ENCODE measurements around the gene PTPRG. TPM values are rescaled to one million over a fixed set of nuclear protein-coding genes. Genes with fewer than 3 reads are reported as not detected.

Gene PTPRG
- total RNA-seq, 1 donor from 2014 or later: 0.22 TPM

DNA sequence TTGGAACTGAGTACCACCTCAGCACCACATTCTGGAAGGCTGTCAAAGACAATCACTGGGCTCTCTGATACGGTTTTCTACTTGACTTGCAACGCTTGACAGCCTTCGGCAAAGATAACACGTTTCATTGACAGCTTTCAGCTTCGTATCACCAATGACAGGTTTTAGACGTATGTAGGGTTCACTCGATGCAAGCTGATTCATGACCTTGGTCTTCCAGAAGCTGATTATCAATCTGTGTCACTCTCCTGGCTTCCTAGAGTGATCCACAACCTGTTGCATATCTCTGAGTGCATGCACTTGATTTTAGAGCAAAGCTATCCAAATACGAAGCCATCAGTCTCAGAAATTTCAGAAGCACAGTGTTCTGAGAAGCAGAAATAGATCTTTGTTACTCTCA is 430.3 kb downstream of the PTPRG start:
- intact Hi-C loops (cut with micrococcal nuclease): no loop called here
- POLR2A ChIA-PET: no interaction called here
- no peaks in the 10 kb centered on the region for H3K36me3 Mint-ChIP-seq (ENCODE audit: low read depth)
- ATAC-seq (ENCODE audit: low read depth) (no peak), DNase-seq (no peak)
- H3K9me3 Mint-ChIP-seq: no peaks in the 10 kb centered on the region
- no peak overlapping the region for H3K27ac Mint-ChIP-seq
- TF ChIP-seq, protein P1, sequence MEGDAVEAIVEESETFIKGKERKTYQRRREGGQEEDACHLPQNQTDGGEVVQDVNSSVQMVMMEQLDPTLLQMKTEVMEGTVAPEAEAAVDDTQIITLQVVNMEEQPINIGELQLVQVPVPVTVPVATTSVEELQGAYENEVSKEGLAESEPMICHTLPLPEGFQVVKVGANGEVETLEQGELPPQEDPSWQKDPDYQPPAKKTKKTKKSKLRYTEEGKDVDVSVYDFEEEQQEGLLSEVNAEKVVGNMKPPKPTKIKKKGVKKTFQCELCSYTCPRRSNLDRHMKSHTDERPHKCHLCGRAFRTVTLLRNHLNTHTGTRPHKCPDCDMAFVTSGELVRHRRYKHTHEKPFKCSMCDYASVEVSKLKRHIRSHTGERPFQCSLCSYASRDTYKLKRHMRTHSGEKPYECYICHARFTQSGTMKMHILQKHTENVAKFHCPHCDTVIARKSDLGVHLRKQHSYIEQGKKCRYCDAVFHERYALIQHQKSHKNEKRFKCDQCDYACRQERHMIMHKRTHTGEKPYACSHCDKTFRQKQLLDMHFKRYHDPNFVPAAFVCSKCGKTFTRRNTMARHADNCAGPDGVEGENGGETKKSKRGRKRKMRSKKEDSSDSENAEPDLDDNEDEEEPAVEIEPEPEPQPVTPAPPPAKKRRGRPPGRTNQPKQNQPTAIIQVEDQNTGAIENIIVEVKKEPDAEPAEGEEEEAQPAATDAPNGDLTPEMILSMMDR (IDR thresholded peaks at IDR 0.05): no peak
- CTCF ChIA-PET: no interaction called here
- H3K4me3 Mint-ChIP-seq: no peak overlapping the region
- H3K4me1 Mint-ChIP-seq: no peaks in the 10 kb centered on the region
- H3K27me3 Mint-ChIP-seq: no peaks in the 10 kb centered on the region

DNA sequence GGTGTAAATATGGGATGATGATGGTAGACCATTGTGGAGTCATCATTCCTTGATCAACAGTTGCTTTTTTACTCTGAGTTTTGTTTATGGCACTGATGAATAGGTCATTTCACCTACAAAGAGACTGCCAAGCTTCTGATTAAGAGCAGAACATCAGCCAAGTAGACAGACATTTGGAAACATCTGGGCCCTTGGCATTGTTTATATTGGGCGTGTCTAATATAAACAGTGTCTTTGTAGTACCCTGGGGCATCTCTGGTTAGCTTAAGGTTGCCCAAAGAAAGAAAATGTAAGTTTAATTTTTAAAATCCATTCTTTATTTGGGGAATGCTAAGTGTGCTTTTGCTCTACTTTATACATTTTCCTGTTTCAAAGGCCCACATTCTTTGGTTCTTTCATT is 435.0 kb downstream of the PTPRG start:
- intact Hi-C loops (cut with micrococcal nuclease): no loop called here
- no peak for ATAC-seq (ENCODE audit: low read depth)
- ChIA-PET CTCF (no interaction called here), POLR2A (no interaction called here)
- TF ChIP-seq, protein P1 (IDR thresholded peaks at IDR 0.05): no peak
- no peaks in the 10 kb centered on the region for H3K36me3 Mint-ChIP-seq (ENCODE audit: low read depth)
- DNase-seq: no peak
- H3K4me1 Mint-ChIP-seq: no peaks in the 10 kb centered on the region
- no peaks in the 10 kb centered on the region for H3K27me3 Mint-ChIP-seq
- no peak overlapping the region for H3K4me3 Mint-ChIP-seq
- H3K27ac Mint-ChIP-seq: no peak overlapping the region
- no peaks in the 10 kb centered on the region for H3K9me3 Mint-ChIP-seq

DNA sequence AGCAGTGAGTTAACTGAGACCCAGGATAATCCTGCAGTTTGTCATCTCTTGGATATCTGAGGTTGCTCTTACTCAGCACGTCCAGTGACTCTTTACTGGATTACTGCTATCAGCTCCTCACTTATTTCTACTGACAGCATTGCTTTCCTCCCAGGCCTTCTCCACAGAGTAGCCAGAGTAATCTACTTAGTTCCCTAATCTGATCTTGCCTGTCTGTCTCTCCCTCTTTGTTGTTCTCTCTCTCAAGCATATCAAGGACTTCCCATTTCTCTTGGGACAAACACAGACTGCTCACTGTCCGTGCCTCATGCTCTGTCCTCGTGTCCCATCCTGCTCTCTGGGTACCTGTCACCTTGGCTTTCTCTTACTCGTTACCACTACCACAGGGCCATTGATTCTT is 435.7 kb downstream of the PTPRG start:
- no peaks in the 10 kb centered on the region for H3K9me3 Mint-ChIP-seq
- intact Hi-C loops (cut with micrococcal nuclease): no loop called here
- POLR2A ChIA-PET: no interaction called here
- TF ChIP-seq, protein P1 (IDR thresholded peaks at IDR 0.05): no peak
- CTCF ChIA-PET: no interaction called here
- H3K27me3 Mint-ChIP-seq: no peaks in the 10 kb centered on the region
- H3K27ac Mint-ChIP-seq: no peak overlapping the region
- ATAC-seq (ENCODE audit: low read depth) (no peak), DNase-seq (no peak)
- H3K4me1 Mint-ChIP-seq: no peaks in the 10 kb centered on the region
- no peaks in the 10 kb centered on the region for H3K36me3 Mint-ChIP-seq (ENCODE audit: low read depth)
- no peak overlapping the region for H3K4me3 Mint-ChIP-seq

DNA sequence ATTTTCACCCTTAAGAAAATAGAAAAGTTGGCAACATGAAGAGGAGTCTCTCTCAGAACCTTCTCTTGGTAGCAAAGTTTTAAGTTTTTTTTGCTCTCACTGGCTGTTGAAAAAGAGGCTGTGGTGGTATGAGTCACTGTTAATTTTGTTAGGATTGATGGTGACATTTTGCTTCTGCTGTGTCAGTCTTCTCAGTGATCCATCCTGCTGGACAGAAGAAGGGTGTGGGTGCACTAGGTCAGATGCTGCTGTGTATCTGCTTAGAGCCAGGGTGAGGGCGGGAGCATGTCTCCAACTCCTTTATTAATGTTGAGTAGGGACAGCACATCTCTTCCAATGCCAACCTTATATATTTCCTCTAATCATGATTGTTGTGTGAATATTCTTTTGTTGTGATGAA is 442.5 kb downstream of the PTPRG start:
- no peak for DNase-seq
- TF ChIP-seq, protein P1 (IDR thresholded peaks at IDR 0.05): no peak
- Mint-ChIP-seq H3K36me3 (ENCODE audit: low read depth) (no peaks in the 10 kb centered on the region), H3K27me3 (no peaks in the 10 kb centered on the region), H3K4me1 (no peaks in the 10 kb centered on the region), H3K9me3 (peaks cover 2% of the 10 kb centered on the region), H3K27ac (no peak overlapping the region), H3K4me3 (no peak overlapping the region)
- CTCF ChIA-PET: no interaction called here
- no peak for ATAC-seq (ENCODE audit: low read depth)
- intact Hi-C loops (cut with micrococcal nuclease): no loop called here
- POLR2A ChIA-PET: no interaction called here

DNA sequence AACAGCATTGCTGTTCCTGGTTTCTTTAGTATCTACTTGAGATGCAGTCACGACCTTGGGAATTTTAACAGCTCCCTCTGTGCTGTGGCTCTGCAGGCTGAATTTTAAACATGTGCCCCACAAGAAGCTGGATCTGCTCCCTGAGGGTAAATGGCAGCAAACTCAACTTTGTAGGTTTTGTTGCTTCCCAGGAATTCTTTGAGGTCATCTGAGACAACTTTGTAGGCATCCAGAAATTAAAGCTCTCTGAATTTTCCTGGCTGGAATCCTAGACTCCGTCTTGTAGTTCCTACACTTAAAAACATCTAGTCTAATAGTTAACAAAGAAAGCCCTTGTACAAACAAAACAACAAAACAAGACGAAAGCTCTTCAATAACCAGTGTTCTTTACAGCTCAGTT is 445.7 kb downstream of the PTPRG start:
- no peak for ATAC-seq (ENCODE audit: low read depth)
- no peaks in the 10 kb centered on the region for H3K4me1 Mint-ChIP-seq
- TF ChIP-seq, protein P1 (IDR thresholded peaks at IDR 0.05): no peak
- no peak for DNase-seq
- intact Hi-C loops (cut with micrococcal nuclease): no loop called here
- no peaks in the 10 kb centered on the region for H3K36me3 Mint-ChIP-seq (ENCODE audit: low read depth)
- H3K27ac Mint-ChIP-seq: no peak overlapping the region
- peaks cover 2% of the 10 kb centered on the region for H3K9me3 Mint-ChIP-seq
- CTCF ChIA-PET: no interaction called here
- no peak overlapping the region for H3K4me3 Mint-ChIP-seq
- POLR2A ChIA-PET: no interaction called here
- no peaks in the 10 kb centered on the region for H3K27me3 Mint-ChIP-seq

Measured in activated B cell treated with CpG ODN at 0.5 μM for 24 hours (primary cell).